Esophagus squamous epithelium (tissue), 4 donors: ENCODE results near the gene ANKRD11.

Experiments
- POLR2A ChIP-seq, 4 donors: fragments of 450-650 bp; IDR thresholded peaks; one replicate each; pipeline ENCODE4 v1.6.1; 2017; ENCODE audit warnings: antibody characterized with exemption in 4 of 4, mild to moderate bottlenecking in 4 of 4, moderate library complexity in 3 of 4
- TF ChIP-seq, protein P1 (sequence below), 6 experiments: fragments of 450-650 bp in 4 of 6; fragments of 200-600 bp in 2 of 6; sonication (generic) in 2 of 6; IDR thresholded peaks; one replicate each; pipeline ENCODE4 v1.5.1; 2016 to 2019; ENCODE audit warnings: antibody characterized with exemption in 6 of 6, mild to moderate bottlenecking in 4 of 6, moderate library complexity in 4 of 6

DNA sequence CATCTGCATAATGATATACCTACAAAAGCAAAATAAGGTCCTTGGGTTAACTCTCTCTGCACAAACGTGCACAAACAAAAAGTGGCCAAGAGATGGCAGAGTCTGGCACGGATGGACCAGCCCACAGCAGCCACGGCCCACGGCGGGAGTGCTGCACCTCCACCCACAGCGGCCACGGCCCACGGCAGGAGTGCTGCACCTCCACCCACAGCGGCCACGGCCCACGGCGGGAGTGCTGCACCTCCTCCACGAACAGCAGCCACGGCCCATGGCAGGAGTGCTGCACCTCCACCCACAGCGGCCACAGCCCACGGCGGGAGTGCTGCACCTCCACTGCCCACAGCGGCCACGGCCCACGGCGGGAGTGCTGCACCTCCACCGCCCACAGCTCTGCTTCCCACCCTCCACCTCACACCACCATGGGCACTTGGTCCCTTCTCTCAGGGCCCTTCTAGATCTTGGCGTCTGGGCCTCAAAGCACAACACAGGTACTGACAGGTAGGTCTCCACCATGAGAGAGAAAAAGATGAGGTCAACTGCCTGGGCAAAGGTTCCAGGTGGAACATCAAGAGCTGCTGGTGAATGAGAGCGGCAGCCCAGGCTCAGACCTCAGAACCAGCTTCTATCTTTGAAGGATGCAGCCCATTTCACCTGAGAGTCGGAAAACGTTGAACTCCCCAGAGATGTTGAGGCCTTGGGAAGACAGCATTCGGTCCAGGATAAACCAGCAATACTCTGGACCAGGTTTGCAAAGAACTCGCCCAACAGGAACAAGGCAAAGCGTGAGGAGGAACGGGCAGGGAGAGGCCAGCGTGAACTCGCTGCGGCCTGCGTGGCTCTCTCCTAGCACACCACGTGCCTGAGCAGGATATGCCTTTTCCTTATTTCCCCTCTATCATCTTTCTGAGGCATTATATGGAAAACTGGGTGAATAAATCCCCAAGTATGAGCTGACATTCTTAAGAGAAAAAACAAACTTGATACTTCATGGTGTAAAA, 148.4 kb downstream of the ANKRD11 start:
- TF ChIP-seq, protein P1, sequence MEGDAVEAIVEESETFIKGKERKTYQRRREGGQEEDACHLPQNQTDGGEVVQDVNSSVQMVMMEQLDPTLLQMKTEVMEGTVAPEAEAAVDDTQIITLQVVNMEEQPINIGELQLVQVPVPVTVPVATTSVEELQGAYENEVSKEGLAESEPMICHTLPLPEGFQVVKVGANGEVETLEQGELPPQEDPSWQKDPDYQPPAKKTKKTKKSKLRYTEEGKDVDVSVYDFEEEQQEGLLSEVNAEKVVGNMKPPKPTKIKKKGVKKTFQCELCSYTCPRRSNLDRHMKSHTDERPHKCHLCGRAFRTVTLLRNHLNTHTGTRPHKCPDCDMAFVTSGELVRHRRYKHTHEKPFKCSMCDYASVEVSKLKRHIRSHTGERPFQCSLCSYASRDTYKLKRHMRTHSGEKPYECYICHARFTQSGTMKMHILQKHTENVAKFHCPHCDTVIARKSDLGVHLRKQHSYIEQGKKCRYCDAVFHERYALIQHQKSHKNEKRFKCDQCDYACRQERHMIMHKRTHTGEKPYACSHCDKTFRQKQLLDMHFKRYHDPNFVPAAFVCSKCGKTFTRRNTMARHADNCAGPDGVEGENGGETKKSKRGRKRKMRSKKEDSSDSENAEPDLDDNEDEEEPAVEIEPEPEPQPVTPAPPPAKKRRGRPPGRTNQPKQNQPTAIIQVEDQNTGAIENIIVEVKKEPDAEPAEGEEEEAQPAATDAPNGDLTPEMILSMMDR (IDR thresholded peaks at IDR 0.05), result no peak
- no peak for TF ChIP-seq POLR2A (IDR thresholded peaks at IDR 0.05)
